ENCODE data around the gene SNAP25.
A peak's percentile ranks its signal among the peaks of the same experiment; 100 is the strongest.

SNAP25 gene

DNA sequence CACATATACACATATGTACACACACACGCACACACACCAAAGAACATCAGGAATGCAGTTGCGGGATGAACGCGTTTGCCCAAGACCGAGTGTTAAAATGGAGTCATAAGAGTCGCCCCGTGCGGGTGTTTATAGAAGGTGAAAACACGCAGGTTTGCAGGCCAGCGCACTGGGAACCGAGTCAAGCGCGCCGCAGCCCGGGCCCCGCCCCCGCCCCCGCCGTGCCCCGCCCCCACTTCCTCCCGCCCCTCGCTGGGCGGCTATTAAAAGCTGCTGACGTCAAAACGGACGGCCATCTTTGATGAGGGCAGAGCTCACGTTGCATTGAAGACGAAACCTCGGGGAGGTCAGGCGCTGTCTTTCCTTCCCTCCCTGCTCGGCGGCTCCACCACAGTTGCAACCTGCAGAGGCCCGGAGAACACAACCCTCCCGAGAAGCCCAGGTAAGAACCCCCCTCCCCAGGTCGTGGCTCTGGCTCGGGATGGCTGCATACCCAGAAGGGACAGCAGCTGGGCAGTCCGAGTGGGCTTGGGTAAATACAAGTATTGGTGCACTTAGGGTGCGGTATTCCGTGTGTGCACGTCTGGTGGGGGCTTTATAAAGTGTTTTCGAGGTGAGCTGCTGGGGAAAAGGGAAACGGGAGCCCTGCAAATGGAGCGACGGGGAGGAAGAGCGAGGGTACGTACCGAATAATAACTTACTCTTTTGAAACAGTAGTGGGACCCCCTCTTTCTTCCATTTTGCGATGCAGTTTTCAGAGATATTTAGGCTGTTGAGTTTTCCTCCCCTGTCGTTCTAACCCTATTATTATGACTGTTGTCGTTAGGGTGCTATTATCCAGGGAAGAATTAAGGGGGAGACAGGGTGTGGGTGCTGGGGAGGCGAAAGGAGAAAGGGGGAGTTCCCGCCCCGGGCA is at the start of gene SNAP25:
Gene SNAP25 (plus strand): TSS at position 295 of the 916 bp plus-strand sequence. CDS start 56,662 bp downstream, outside the sequence.
- peak; percentile 34 for DNase-seq

DNA sequence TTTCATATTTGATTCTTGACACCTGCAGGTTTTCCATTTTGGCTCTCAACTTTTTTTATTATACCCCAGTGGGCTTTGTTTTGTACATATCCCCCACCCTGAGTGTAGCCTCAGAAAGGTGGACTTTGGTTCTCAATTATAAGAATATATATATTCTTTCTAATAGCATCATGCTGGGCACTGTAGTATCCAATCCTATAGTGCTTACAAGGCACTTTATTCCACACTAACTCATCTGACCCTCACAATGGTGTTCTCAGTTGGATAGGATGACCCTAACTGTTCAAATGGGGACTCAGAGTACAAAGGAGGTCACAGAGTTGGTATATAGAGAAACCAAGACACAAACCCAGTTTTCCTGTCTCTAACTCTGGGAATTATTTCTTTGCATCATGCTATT is 48.9 kb upstream of the SNAP25 start:
- DNase-seq, result no peak

DNA sequence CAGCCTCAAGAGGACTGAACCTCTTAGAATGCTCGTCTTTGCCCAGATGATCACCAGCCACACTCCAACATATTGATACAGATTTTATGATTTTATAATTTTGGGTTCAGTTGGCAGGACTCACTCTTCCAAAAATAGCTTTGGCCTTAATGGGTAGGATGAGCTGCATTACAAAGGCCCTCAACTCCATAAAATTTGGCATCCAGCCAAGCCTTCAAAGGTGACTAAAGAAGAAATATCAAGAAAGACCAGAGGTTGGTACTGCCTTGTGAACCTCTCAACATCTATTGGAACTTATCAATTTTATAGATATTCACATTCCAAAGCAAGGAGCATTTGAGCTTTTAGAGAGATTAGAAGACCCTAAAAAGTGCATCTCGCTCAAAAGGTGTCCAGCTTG is 48.4 kb upstream of the SNAP25 start:
- DNase-seq, result no peak

DNA sequence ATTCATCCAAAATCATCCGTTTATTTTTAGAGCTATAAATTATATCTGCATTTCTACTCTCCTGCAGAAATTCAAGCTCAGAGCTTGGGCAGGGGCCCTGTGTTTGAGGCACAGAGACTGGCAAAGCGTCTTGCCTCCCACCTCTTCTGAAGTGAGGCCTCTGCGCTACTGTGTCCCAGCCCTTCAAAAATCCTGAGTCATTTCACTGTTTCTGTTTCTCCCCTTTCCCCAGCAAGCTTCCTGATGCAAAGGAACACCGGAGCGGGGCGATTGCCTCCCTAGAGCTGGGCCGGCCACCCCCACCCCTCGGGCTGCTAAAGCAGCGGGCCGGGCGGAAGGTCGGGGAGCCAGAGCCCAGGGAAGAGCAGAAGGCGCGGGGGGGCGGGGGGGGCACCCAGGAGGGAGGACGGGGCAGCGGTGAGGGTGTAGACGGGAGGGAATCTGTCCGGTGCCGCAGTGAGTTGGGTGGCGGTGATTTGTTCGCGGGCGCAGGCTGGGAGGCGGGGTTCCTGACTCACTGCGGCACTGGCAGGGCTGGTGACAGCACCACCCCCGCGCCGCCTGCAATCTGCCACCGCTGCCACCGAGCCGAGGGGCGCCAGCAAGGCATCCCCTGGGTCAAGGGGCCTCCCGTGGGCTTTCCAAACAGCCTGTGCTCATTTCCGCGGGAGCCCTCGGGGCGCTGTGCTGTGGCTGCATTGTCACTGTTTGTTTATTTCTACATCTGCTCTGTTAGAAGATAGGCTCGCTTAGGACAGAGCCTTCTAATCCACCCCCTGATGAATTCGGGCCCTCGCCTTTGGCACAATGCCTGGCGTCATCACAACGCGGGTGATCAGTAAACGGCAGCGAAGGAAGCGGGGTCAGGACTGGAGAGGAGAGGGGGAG is 46.5 kb upstream of the SNAP25 start:
- DNase-seq, result no peak

- DNase-seq, result no peak
These were observed 45.5 kb upstream of the SNAP25 start for GRCh38 chr20:10172998-10173655.

DNA sequence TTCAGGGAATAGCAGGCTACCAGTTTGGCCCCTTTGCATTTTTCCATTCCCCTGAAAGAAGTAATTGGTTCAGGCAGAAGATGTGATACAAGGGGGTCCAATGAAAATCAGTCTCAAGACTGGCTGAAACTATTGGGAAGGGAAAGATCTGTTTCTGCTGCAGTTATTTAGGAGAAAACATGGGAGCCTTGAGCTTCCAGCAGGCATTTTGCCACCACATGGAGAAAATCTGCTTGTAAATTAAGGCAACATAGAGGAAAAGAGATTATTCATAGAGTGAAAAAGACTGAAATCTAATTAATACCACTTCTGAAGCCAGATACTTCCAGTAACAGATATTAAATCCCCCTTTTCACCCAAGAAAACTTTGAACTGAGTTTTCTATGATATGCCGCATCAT is 44.2 kb upstream of the SNAP25 start:
- DNase-seq, result no peak

GRCh38 chr20:10177326-10177725 is 41.3 kb upstream of the SNAP25 start:
- no peak for DNase-seq

- no peak for DNase-seq
These were observed 40.5 kb upstream of the SNAP25 start for GRCh38 chr20:10178091-10178490.

- DNase-seq, result no peak
These were observed 39.8 kb upstream of the SNAP25 start for GRCh38 chr20:10178727-10179313.

DNA sequence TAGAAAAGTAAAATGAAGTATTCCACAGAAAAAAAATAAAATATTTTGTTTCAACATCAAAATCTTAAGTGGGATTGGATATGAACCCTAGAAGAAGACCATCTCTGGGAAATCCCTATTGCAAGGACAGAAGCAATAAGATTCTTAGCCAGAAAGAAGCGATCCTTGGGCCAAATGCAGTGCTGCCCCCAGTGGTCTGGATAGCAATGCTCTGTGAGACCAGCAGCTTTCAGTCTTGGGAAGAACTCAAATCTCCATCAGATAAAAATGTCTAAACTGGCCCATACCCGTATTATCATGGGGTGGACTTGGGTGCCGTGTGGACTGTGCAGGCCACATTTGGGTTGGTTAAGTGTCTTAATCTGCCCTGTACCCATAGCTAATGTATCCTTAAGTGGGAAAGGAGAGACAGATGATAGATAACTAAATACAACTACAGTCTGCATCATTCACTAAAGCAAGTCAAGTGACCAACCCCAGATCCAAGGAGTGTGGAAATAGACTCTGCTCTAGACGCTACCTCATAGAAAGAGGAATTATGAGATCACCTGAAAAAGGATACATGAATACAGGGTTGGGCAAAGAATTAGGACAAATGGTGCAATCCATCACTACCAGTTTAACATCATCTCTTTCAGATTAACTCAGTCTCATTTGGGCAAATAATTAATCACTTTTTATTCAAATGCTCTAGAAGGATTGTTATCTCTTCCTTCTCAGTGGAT is 38.9 kb upstream of the SNAP25 start:
- no peak for DNase-seq

GRCh38 chr20:10180651-10181235 is 37.9 kb upstream of the SNAP25 start:
- no peak for DNase-seq

GRCh38 chr20:10185741-10186558 is 32.7 kb upstream of the SNAP25 start:
- no peak for DNase-seq

- DNase-seq, result no peak
These were observed 28.2 kb upstream of the SNAP25 start for GRCh38 chr20:10190456-10190855.

DNA sequence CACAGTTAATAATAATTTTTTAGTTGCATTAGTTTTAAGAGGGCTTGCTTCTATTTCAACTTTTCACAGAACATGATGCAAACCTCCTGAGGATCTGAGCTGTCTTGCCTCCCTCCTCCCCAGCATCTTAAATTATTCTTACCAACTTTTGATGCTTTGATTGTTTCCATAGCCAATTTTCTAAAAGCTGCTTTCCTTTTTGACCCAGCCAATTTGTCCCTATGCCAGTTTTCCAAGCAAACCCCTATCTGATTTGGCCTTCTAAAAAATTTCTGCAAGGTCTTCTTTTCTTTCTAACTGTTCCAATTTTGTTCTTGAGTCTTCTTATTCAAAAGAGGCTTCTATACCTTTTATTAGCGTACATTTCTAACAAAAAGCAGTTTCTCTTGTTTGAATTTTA is 26.5 kb upstream of the SNAP25 start:
- DNase-seq, result no peak

DNA sequence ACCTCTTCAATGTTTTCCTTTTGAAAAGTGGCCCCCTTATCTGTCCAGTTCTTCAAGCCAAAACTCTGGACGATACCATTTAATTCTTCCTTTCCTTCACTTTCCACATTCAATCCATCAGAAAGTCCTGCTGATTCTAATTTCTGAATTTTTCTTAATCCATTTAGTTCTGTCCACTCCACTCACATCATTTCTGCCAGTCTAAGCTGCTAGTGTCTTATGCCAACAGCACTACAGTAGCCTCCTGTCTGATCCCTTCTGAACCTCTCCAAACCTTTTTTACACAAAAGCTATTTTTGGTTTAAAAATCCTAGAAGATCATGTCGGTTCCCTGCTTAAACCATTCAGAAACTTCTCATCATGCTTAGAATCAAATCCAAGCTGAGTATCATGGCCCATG is 24.5 kb upstream of the SNAP25 start:
- no peak for DNase-seq

DNA sequence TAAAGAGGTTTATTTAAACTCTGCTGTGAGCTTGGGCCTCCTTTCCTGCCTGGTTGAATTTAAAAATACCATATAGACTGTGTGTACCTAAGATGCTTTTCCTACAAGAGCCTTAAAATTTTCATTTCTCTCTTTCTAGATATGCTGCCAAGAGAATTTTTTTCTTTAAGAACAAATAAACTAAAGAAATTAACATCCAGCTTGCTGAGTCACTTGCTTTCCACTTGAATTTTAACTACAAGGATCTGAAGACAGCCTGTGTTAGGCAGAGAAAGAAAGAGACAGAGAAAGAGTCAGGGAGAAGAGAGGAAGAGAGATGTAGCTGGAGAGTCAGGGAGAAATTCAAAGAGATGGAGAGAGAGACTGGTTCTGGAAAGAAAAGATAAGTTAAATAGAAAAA is 18.3 kb upstream of the SNAP25 start:
- DNase-seq, result no peak

GRCh38 chr20:10201321-10201870 is 17.2 kb upstream of the SNAP25 start:
- DNase-seq, result no peak

- DNase-seq, result no peak
These were observed 9.5 kb upstream of the SNAP25 start for GRCh38 chr20:10209091-10209490.

GRCh38 chr20:10213526-10213925 is 5.1 kb upstream of the SNAP25 start:
- DNase-seq, result no peak

DNA sequence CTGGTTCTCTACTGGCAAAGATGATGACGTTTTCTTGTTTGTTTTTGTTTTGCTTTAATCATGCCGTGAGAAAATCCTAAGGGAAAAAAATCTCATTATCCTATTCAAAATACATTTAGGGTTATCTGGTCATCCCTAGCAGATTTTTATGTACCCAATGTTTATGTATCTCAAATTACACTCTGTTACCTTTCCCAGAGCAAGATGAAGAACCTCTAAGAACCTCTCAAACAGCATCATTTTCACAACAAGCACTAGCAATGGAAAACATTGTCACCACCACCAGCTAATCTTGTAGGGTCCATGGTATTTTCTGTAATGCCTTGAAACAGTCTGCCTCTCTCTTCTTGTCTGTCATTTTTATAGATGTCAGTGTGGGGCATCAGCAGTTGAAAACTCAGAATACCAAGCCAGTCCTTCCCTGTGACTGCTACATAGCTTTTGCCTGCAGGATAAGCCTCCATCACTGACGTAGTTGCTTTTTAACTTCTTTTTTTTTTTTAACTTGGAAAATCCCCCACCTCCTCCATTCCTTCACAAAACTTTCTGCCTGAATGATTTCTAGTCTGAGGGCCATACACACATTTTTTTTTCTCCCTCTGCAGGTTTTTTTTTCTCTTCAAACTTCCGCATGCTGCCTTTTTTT is 2.4 kb upstream of the SNAP25 start:
- no peak for DNase-seq
